ENCODE results near the gene FLYWCH2. TPM values are rescaled to one million over a fixed set of nuclear protein-coding genes. Genes with fewer than 3 reads are reported as not detected.

Gene FLYWCH2
- total and polyA plus RNA-seq, 9 of the 15 experiments (the other 6 are each of a cell fraction or from before 2014, with no cell fraction given): 0.70 to 55.5 (median 7.6) TPM

DNA sequence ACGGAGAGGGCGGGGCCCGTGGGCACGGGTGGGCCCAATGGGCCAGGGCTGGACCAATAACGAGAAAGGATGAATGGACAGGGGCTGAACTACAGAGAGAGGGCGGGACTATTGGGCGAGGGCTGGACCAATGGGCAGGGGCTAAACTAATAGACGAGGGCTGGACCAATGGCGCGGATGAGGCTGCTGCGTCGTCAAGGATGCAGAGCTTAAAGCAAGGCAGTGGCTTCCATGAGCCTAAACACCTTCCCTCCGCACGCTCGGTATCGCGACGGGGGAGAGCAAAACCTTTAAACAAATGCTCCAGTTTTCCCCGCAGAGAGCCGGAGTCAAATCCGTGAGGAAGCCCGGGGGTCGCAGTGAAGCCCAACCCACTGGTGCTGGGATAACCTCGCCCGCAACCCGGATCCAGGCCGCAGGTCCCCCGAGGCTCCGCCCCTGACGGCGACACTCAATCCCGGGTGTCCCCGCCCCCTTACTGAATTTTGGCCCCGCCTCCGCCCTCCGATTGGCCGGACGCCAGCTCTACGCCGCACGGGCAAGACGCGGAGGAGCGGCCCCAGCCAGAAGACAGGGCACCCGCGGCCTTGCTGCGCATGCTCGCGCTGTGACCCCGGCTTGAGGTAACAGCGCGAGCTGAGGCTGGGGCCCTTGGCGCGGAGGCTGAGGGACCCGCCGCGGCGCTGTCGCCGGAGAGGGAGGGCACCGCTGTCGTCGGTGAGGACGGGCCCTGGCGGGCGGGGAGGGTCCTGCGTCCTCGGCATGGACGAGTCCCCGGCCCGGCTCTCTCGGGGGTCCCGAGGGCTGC lies at the start of gene FLYWCH2 (continued):
- no peak for TF ChIP-seq PCBP2 (IDR thresholded peaks at IDR 0.05; ENCODE audit: low read depth, low read length, poor library complexity, severe bottlenecking)
- no peak for TF ChIP-seq NR3C1 (CRISPR knock-in tag; IDR thresholded peaks at IDR 0.05)
- TF ChIP-seq TARDBP (IDR thresholded peaks at IDR 0.05): no peak
- no peak for TF ChIP-seq RFX5 (IDR thresholded peaks at IDR 0.05; ENCODE audit: low read depth, low read length)
- no peak for TF ChIP-seq THRAP3 (IDR thresholded peaks at IDR 0.05; ENCODE audit: borderline replicate concordance)
- TF ChIP-seq NELFE (IDR thresholded peaks at IDR 0.05; ENCODE audit: insufficient read depth, insufficient read length): no peak
- TF ChIP-seq FOXA1 (IDR thresholded peaks at IDR 0.05; ENCODE audit: borderline replicate concordance): no peak
- TF ChIP-seq SREBF2 (CRISPR knock-in tag; IDR thresholded peaks at IDR 0.05): no peak
- TF ChIP-seq POU5F1 (IDR thresholded peaks at IDR 0.05; ENCODE audit: borderline replicate concordance, low read depth, low read length, partially characterized antibody): no peak
- TF ChIP-seq MAFG (tag; conservative IDR thresholded peaks at IDR 0.05): no peak
- no peak for TF ChIP-seq ZNF384 (IDR thresholded peaks at IDR 0.05; ENCODE audit: low read depth, low read length)
- no peak for TF ChIP-seq SNRNP70 (optimal IDR thresholded peaks at IDR 0.05; ENCODE audit: low read depth, low read length)
- TF ChIP-seq CREBBP (IDR thresholded peaks at IDR 0.05; ENCODE audit: low read depth, low read length): no peak
- TF ChIP-seq TRIM28 (IDR thresholded peaks at IDR 0.05): no peak
- no peak for TF ChIP-seq ZKSCAN8 (CRISPR knock-in tag; IDR thresholded peaks at IDR 0.05)
- TF ChIP-seq, protein P1, sequence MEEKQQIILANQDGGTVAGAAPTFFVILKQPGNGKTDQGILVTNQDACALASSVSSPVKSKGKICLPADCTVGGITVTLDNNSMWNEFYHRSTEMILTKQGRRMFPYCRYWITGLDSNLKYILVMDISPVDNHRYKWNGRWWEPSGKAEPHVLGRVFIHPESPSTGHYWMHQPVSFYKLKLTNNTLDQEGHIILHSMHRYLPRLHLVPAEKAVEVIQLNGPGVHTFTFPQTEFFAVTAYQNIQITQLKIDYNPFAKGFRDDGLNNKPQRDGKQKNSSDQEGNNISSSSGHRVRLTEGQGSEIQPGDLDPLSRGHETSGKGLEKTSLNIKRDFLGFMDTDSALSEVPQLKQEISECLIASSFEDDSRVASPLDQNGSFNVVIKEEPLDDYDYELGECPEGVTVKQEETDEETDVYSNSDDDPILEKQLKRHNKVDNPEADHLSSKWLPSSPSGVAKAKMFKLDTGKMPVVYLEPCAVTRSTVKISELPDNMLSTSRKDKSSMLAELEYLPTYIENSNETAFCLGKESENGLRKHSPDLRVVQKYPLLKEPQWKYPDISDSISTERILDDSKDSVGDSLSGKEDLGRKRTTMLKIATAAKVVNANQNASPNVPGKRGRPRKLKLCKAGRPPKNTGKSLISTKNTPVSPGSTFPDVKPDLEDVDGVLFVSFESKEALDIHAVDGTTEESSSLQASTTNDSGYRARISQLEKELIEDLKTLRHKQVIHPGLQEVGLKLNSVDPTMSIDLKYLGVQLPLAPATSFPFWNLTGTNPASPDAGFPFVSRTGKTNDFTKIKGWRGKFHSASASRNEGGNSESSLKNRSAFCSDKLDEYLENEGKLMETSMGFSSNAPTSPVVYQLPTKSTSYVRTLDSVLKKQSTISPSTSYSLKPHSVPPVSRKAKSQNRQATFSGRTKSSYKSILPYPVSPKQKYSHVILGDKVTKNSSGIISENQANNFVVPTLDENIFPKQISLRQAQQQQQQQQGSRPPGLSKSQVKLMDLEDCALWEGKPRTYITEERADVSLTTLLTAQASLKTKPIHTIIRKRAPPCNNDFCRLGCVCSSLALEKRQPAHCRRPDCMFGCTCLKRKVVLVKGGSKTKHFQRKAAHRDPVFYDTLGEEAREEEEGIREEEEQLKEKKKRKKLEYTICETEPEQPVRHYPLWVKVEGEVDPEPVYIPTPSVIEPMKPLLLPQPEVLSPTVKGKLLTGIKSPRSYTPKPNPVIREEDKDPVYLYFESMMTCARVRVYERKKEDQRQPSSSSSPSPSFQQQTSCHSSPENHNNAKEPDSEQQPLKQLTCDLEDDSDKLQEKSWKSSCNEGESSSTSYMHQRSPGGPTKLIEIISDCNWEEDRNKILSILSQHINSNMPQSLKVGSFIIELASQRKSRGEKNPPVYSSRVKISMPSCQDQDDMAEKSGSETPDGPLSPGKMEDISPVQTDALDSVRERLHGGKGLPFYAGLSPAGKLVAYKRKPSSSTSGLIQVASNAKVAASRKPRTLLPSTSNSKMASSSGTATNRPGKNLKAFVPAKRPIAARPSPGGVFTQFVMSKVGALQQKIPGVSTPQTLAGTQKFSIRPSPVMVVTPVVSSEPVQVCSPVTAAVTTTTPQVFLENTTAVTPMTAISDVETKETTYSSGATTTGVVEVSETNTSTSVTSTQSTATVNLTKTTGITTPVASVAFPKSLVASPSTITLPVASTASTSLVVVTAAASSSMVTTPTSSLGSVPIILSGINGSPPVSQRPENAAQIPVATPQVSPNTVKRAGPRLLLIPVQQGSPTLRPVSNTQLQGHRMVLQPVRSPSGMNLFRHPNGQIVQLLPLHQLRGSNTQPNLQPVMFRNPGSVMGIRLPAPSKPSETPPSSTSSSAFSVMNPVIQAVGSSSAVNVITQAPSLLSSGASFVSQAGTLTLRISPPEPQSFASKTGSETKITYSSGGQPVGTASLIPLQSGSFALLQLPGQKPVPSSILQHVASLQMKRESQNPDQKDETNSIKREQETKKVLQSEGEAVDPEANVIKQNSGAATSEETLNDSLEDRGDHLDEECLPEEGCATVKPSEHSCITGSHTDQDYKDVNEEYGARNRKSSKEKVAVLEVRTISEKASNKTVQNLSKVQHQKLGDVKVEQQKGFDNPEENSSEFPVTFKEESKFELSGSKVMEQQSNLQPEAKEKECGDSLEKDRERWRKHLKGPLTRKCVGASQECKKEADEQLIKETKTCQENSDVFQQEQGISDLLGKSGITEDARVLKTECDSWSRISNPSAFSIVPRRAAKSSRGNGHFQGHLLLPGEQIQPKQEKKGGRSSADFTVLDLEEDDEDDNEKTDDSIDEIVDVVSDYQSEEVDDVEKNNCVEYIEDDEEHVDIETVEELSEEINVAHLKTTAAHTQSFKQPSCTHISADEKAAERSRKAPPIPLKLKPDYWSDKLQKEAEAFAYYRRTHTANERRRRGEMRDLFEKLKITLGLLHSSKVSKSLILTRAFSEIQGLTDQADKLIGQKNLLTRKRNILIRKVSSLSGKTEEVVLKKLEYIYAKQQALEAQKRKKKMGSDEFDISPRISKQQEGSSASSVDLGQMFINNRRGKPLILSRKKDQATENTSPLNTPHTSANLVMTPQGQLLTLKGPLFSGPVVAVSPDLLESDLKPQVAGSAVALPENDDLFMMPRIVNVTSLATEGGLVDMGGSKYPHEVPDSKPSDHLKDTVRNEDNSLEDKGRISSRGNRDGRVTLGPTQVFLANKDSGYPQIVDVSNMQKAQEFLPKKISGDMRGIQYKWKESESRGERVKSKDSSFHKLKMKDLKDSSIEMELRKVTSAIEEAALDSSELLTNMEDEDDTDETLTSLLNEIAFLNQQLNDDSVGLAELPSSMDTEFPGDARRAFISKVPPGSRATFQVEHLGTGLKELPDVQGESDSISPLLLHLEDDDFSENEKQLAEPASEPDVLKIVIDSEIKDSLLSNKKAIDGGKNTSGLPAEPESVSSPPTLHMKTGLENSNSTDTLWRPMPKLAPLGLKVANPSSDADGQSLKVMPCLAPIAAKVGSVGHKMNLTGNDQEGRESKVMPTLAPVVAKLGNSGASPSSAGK (IDR thresholded peaks at IDR 0.05): peak; percentile 38; the same call in 1 of the 2 replicates
- no peak for TF ChIP-seq EP300 (IDR thresholded peaks at IDR 0.05; ENCODE audit: low read length)
- TF ChIP-seq EGR1 (conservative IDR thresholded peaks at IDR 0.05): peak; percentile 32
- no peak for TF ChIP-seq CSDE1 (IDR thresholded peaks at IDR 0.05)
